Liver (tissue), 9 donors: Measurements from ENCODE around the gene UBA6. TPM values are rescaled to one million over a fixed set of nuclear protein-coding genes. Genes with fewer than 3 reads are reported as not detected.

Experiments
- DNase-seq: peaks from one replicate; pipeline ENCODE4 v3.0.0-alpha.2; 2017; ENCODE audit warnings: low spot score
- H3K27ac ChIP-seq, 2 donors: one replicate each; pipeline ENCODE4 v1.7.0; 2013; ENCODE audit warnings: inconsistent platforms in 2 of 2, low read length in 2 of 2, control low read depth in 1 of 2, low read depth in 1 of 2, mild to moderate bottlenecking in 1 of 2
- H3K27me3 ChIP-seq, 4 donors: one replicate each; pipeline versions ENCODE4 v1.6.1 to v1.7.0; 2013; ENCODE audit warnings: low read length in 3 of 4, inconsistent platforms in 1 of 4, mild to moderate bottlenecking in 1 of 4, moderate library complexity in 1 of 4; ENCODE audit not compliant: control insufficient read depth in 4 of 4, insufficient read depth in 4 of 4
- H3K36me3 ChIP-seq, 4 donors: one replicate each; pipeline versions ENCODE4 v1.6.1 to v1.7.0; 2013; ENCODE audit warnings: low read length in 3 of 4, mild to moderate bottlenecking in 3 of 4, low read depth in 1 of 4, moderate library complexity in 1 of 4; ENCODE audit not compliant: control insufficient read depth in 4 of 4, insufficient read depth in 3 of 4
- H3K4me1 ChIP-seq, 4 donors: one replicate each; pipeline versions ENCODE4 v1.6.1 to v1.7.0; 2013; ENCODE audit warnings: low read length in 3 of 4, mild to moderate bottlenecking in 3 of 4, moderate library complexity in 1 of 4; ENCODE audit not compliant: control insufficient read depth in 4 of 4, insufficient read depth in 4 of 4
- H3K4me3 ChIP-seq, 3 donors: one replicate each; pipeline versions ENCODE4 v1.6.1 to v1.7.0; 2013; ENCODE audit warnings: low read length in 3 of 3, control low read depth in 1 of 3, low read depth in 1 of 3, mild to moderate bottlenecking in 1 of 3
- H3K9ac ChIP-seq, 2 donors: one replicate each; pipeline ENCODE4 v1.7.0; 2013; ENCODE audit warnings: low read length in 2 of 2, mild to moderate bottlenecking in 2 of 2, moderate library complexity in 2 of 2, control low read depth in 1 of 2, low read depth in 1 of 2
- H3K9me3 ChIP-seq, 4 donors: one replicate each; pipeline versions ENCODE4 v1.6.1 to v1.7.0; 2013; ENCODE audit warnings: low read length in 3 of 4; ENCODE audit not compliant: control insufficient read depth in 4 of 4
- ATF3 ChIP-seq: IDR thresholded peaks from 2 replicates; pipeline ENCODE4 v1.6.1; 2016; ENCODE audit warnings: antibody characterized with exemption
- EGR1 ChIP-seq, 2 donors: IDR thresholded peaks; 2 replicates each; pipeline ENCODE4 v1.6.1; 2016 to 2018; ENCODE audit warnings: antibody characterized with exemption in 2 of 2, low read depth in 2 of 2
- FOXA1 ChIP-seq: IDR thresholded peaks from 2 replicates; pipeline ENCODE4 v1.6.1; 2016; ENCODE audit warnings: antibody characterized with exemption
- FOXA2 ChIP-seq: IDR thresholded peaks from 2 replicates; pipeline ENCODE4 v1.6.1; 2016; ENCODE audit warnings: antibody characterized with exemption
- GABPA ChIP-seq, 2 donors: IDR thresholded peaks in 1 of 2; conservative IDR thresholded peaks in 1 of 2; 2 replicates each; pipeline ENCODE4 v1.6.1; 2016; ENCODE audit warnings: antibody characterized with exemption in 2 of 2, mild to moderate bottlenecking in 1 of 2, moderate library complexity in 1 of 2
- HNF4G ChIP-seq: IDR thresholded peaks from 2 replicates; pipeline ENCODE4 v1.6.1; 2016; ENCODE audit warnings: antibody characterized with exemption
- JUND ChIP-seq, 2 donors: IDR thresholded peaks; 2 replicates each; pipeline ENCODE4 v1.6.1; 2016; ENCODE audit warnings: antibody characterized with exemption in 2 of 2
- MAX ChIP-seq: IDR thresholded peaks from 2 replicates; pipeline ENCODE4 v1.6.1; 2016; ENCODE audit warnings: antibody characterized with exemption
- NR2F2 ChIP-seq: IDR thresholded peaks from 2 replicates; pipeline ENCODE4 v1.6.1; 2016; ENCODE audit warnings: antibody characterized with exemption
- RAD21 ChIP-seq, 2 donors: IDR thresholded peaks; 2 replicates each; pipeline ENCODE4 v1.6.1; 2016; ENCODE audit warnings: antibody characterized with exemption in 2 of 2, mild to moderate bottlenecking in 2 of 2
- REST ChIP-seq: IDR thresholded peaks from 2 replicates; pipeline ENCODE4 v1.6.1; 2016; ENCODE audit warnings: antibody characterized with exemption, mild to moderate bottlenecking
- RXRA ChIP-seq, 2 donors: IDR thresholded peaks; 2 replicates each; pipeline ENCODE4 v1.6.1; 2017 to 2018; ENCODE audit warnings: antibody characterized with exemption in 2 of 2, mild to moderate bottlenecking in 1 of 2
- SP1 ChIP-seq: IDR thresholded peaks from 2 replicates; pipeline ENCODE4 v1.6.1; 2018; ENCODE audit warnings: antibody characterized with exemption, mild to moderate bottlenecking
- TAF1 ChIP-seq: conservative IDR thresholded peaks from 2 replicates; pipeline ENCODE4 v1.6.1; 2016; ENCODE audit warnings: antibody characterized with exemption, mild to moderate bottlenecking
- YY1 ChIP-seq: IDR thresholded peaks from 2 replicates; pipeline ENCODE4 v1.6.1; 2016; ENCODE audit warnings: antibody characterized with exemption, mild to moderate bottlenecking
- ZBTB33 ChIP-seq: IDR thresholded peaks from 2 replicates; pipeline ENCODE4 v1.6.1; 2016; ENCODE audit warnings: antibody characterized with exemption
- WGBS: extraction: QIAGEN DNeasy Blood & Tissue Kit; methylation state at CpG from one replicate; pipeline ENCODE4 v1.1.7; 2013; 5-methylcytosine and 5-hydroxymethylcytosine counted together
- polyA plus RNA-seq, 2 donors: library from polyadenylated mRNA; stranded (reverse) in 1 of 2; unstranded in 1 of 2; fragments of 200-250 nt in 1 of 2; fragments of >200 nt in 1 of 2; fragmentation: Nextera tagmentation in 1 of 2; extraction: Ambion mirVana in 1 of 2; gene quantifications; one replicate each; pipeline versions ENCODE4 v1.2.1 to v1.2.3, GENCODE V29; 2013 to 2015
- total RNA-seq, 2 donors: library from RNA; depleted of rRNA; stranded (reverse); fragments of >200 nt; gene quantifications; one replicate each; pipeline ENCODE4 v1.2.3, GENCODE V29; 2014
- donor health status: healthy.
- donor health status: healthy.
- donor health status: healthy.
- donor health status: healthy.
- donor health status: healthy.

UBA6 gene
- total and polyA plus RNA-seq, 4 donors = 8.4 to 122 (median 13.7) TPM

DNA sequence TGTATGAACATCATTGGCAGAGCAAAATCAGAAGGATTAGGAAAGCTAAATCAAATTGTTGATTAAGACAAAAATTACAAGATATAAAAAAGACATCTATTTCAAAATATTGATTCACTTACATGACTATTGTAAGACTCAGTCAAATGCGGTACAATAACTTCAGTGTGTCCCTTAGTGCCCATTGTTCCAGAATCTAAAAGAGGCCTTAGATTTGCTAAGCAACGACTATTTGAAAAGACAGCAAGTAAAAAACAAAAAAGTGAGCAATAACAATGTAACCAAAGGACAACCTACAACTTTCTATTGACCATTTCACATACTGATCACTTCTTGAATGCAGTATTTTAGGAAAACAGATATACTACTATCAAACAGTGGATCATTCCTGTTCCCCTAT lies 65.6 kb downstream of the UBA6 start:
- no peak for DNase-seq
- 98% methylated on average over 2 of the region's 2 CpGs for WGBS
- peaks cover 0 to under 1% (median 0%) of the 10 kb centered on the region in 4 donors for H3K4me1 ChIP-seq
- H3K27ac ChIP-seq = no peak overlapping the region
- H3K9me3 ChIP-seq = no peaks in the 10 kb centered on the region
- no peaks in the 10 kb centered on the region for H3K27me3 ChIP-seq
- H3K4me3 ChIP-seq = no peak overlapping the region
- H3K9ac ChIP-seq = no peak overlapping the region
- peaks cover 5 to 39% (median 23%) of the 10 kb centered on the region in 4 donors for H3K36me3 ChIP-seq
- TF ChIP-seq GABPA (IDR thresholded peaks at IDR 0.05 in 1 of 2, conservative IDR thresholded peaks at IDR 0.05 in 1 of 2) (no peak), SP1 (no peak), MAX (no peak), FOXA1 (no peak), TAF1 (no peak), REST (no peak), ZBTB33 (no peak), HNF4G (no peak), RAD21 (IDR thresholded peaks at IDR 0.05) (no peak), FOXA2 (no peak), NR2F2 (no peak), EGR1 (IDR thresholded peaks at IDR 0.05; ENCODE audit: low read depth in 2 of 2) (no peak), RXRA (IDR thresholded peaks at IDR 0.05) (no peak), JUND (IDR thresholded peaks at IDR 0.05) (no peak), ATF3 (no peak), YY1 (no peak)

- Histone ChIP-seq H3K27ac (no peak overlapping the region), H3K4me1 (no peaks in the 10 kb centered on the region), H3K27me3 (no peaks in the 10 kb centered on the region), H3K9me3 (no peaks in the 10 kb centered on the region), H3K9ac (no peak overlapping the region), H3K36me3 (peaks cover 5 to 44% (median 25%) of the 10 kb centered on the region in 4 donors), H3K4me3 (no peak overlapping the region)
- WGBS = 95% methylated on average over 2 of the region's 2 CpGs
- TF ChIP-seq RAD21 (IDR thresholded peaks at IDR 0.05) (no peak), MAX (no peak), ZBTB33 (no peak), RXRA (IDR thresholded peaks at IDR 0.05) (no peak), JUND (IDR thresholded peaks at IDR 0.05) (no peak), EGR1 (IDR thresholded peaks at IDR 0.05; ENCODE audit: low read depth in 2 of 2) (no peak), NR2F2 (no peak), GABPA (IDR thresholded peaks at IDR 0.05 in 1 of 2, conservative IDR thresholded peaks at IDR 0.05 in 1 of 2) (no peak), TAF1 (no peak)
- DNase-seq = no peak
Measured at GRCh38 chr4:67634741-67635140, 66.2 kb downstream of the UBA6 start.
